GM12878 (cell line): Measurements from ENCODE around the gene IQCH. TPM values are rescaled to one million over a fixed set of nuclear protein-coding genes. Genes with fewer than 3 reads are reported as not detected.

Experiments used
- ATAC-seq: fragments of 200-7000 bp; cut with Tn5 transposase; 3 replicates; pipeline ENCODE4 v1.9.1; 2020; ENCODE audit warnings: mild to moderate bottlenecking, moderate library complexity
- BruUV-seq: library from RNA; stranded (reverse); fragments of 400-500 nt; replicated peaks from 2 replicates; lab custom pipeline; 2021; lab: Mats Ljungman, UMichigan
- CTCF ChIA-PET: fragments of 300-600 bp; sonication (Branson Sonifier 250); formaldehyde crosslinking; extraction: SDS; loops from one replicate; lab custom pipeline; 2021; ENCODE audit warnings: inconsistent platforms; lab: Yijun Ruan, JAX
- POLR2A ChIA-PET: fragments of 350-600 bp; formaldehyde crosslinking; extraction: SDS; loops from one replicate; lab custom pipeline; 2021; ENCODE audit warnings: inconsistent platforms; lab: Charles Lee
- RAD21 ChIA-PET: fragments of 300-600 bp; sonication (Branson Sonifier 250); formaldehyde crosslinking; loops from one replicate; lab custom pipeline; 2023; ENCODE audit warnings: antibody characterized with exemption; ENCODE audit not compliant: unreplicated experiment; lab: Charles Lee
- SMC1A ChIA-PET: fragments of 300-600 bp; sonication (Branson Sonifier 250); formaldehyde crosslinking; loops from one replicate; lab custom pipeline; 2023; ENCODE audit not compliant: unreplicated experiment, uncharacterized antibody; lab: Charles Lee
- DNase-seq: peaks from one replicate; pipeline ENCODE4 v3.0.0-alpha.2; 2011; ENCODE audit warnings: low read depth, low spot score
- FAIRE-seq: peaks from 3 replicates; lab custom pipeline; 2011; peaks lifted over from hg19 to GRCh38; lab: Jason Lieb, UNC
- H2AFZ ChIP-seq: 2 replicates; pipeline ENCODE4 v1.6.0; 2011; ENCODE audit warnings: low read depth, low read length, control low read depth; ENCODE audit not compliant: control insufficient read depth
- H3K27ac ChIP-seq: 2 replicates; pipeline ENCODE4 v1.5.1; 2011; ENCODE audit warnings: control low read depth; ENCODE audit not compliant: control insufficient read depth, insufficient read depth
- H3K27me3 ChIP-seq, 2 experiments: replicated peaks in 1 of 2; 2 replicates each; pipeline versions ENCODE4 v1.6.0 to v1.6.1; 2011; ENCODE audit warnings: low read length in 1 of 2; ENCODE audit not compliant: control insufficient read depth in 2 of 2, insufficient read depth in 2 of 2
- H3K36me3 ChIP-seq, 2 experiments: 2 replicates each; pipeline ENCODE4 v1.5.1; 2011; ENCODE audit warnings: low read length in 1 of 2; ENCODE audit not compliant: control insufficient read depth in 2 of 2, insufficient read depth in 2 of 2
- H3K4me1 ChIP-seq: 2 replicates; pipeline ENCODE4 v1.6.1; 2011; ENCODE audit warnings: mild to moderate bottlenecking, low read length, moderate library complexity, mixed read lengths; ENCODE audit not compliant: control insufficient read depth, insufficient read depth
- H3K4me2 ChIP-seq: 2 replicates; pipeline ENCODE4 v1.6.0; 2011; ENCODE audit warnings: control low read depth; ENCODE audit not compliant: control insufficient read depth, insufficient read depth
- H3K4me3 ChIP-seq: fragments of 200-600 bp; sonication (generic); 2 replicates; pipeline ENCODE4 v1.5.1; 2016
- H3K79me2 ChIP-seq: 2 replicates; pipeline ENCODE4 v1.6.0; 2011; ENCODE audit warnings: low read length; ENCODE audit not compliant: control insufficient read depth, insufficient read depth
- H3K9ac ChIP-seq: 2 replicates; pipeline ENCODE4 v1.8.0; 2011; ENCODE audit warnings: low read length, control low read depth, mixed read lengths; ENCODE audit not compliant: control insufficient read depth, insufficient read depth
- H3K9me3 ChIP-seq: replicated peaks from 3 replicates; pipeline ENCODE4 v1.5.1; 2011; ENCODE audit warnings: mild to moderate bottlenecking, low read length; ENCODE audit not compliant: control insufficient read depth, insufficient read depth
- H4K20me1 ChIP-seq: 2 replicates; pipeline ENCODE4 v1.6.0; 2011; ENCODE audit not compliant: control insufficient read depth, insufficient read depth
- CHD2 ChIP-seq: IDR thresholded peaks from 2 replicates; pipeline ENCODE4 v1.6.1; 2011; ENCODE audit warnings: low read depth, low read length, improper control_type of control experiment, borderline replicate concordance
- EZH2 ChIP-seq: IDR thresholded peaks from 2 replicates; pipeline ENCODE4 v1.6.1; 2012; ENCODE audit warnings: low read depth, mild to moderate bottlenecking, control low read depth, inconsistent platforms, low read length, borderline replicate concordance; ENCODE audit not compliant: control insufficient read depth
- MLLT1 ChIP-seq: fragments of 450-650 bp; IDR thresholded peaks from 2 replicates; pipeline ENCODE4 v1.6.1; 2016; ENCODE audit warnings: mild to moderate bottlenecking
- MTA2 ChIP-seq: fragments of 450-650 bp; IDR thresholded peaks from 2 replicates; pipeline ENCODE4 v1.6.1; 2016; ENCODE audit warnings: low read depth, mild to moderate bottlenecking, moderate library complexity
- SREBF1 ChIP-seq: IDR thresholded peaks from 2 replicates; pipeline ENCODE4 v1.6.1; 2012; ENCODE audit warnings: mild to moderate bottlenecking, low read length
- TCF12 ChIP-seq: IDR thresholded peaks from 2 replicates; pipeline ENCODE4 v1.6.1; 2011; ENCODE audit warnings: low read depth, mild to moderate bottlenecking, low read length
- YY1 ChIP-seq: IDR thresholded peaks from 2 replicates; pipeline ENCODE4 v1.6.1; 2011; ENCODE audit warnings: low read depth, mild to moderate bottlenecking, low read length
- ZBED1 ChIP-seq: IDR thresholded peaks from 2 replicates; pipeline ENCODE4 v1.6.1; 2016; ENCODE audit warnings: borderline replicate concordance
- ZNF592 ChIP-seq: fragments of 450-650 bp; IDR thresholded peaks from 2 replicates; pipeline ENCODE4 v1.6.1; 2017; ENCODE audit warnings: mild to moderate bottlenecking, moderate library complexity
- WGBS: methylation state at CpG from one replicate; pipeline ENCODE4 v1.1.6; 2016; ENCODE audit warnings: low lambda C conversion rate; ENCODE audit not compliant: insufficient replicate concordance, insufficient coverage; ENCODE audit errors: missing lambda C conversion rate; 5-methylcytosine and 5-hydroxymethylcytosine counted together
- in situ Hi-C: fragments of 300-500 bp; cut with MboI; formaldehyde crosslinking; loops from 9 replicates; pipeline ENCODE4 v1.14.3; 2018; ENCODE audit warnings: mixed read lengths
- intact Hi-C: fragments of 100-400 bp; cut with micrococcal nuclease; formaldehyde crosslinking; loops from one replicate; pipeline ENCODE4 v1.14.2; 2022; ENCODE audit not compliant: unreplicated experiment
- polyA plus RNA-seq, 11 experiments: library from polyadenylated mRNA; depleted of rRNA in 4 of 11; unstranded in 6 of 11; stranded (reverse) in 5 of 11; fragments of >200 nt; fragmentation: Nextera tagmentation in 4 of 11; fragmentation: Illumina TruSeq in 1 of 11; extraction: Ambion mirVana in 4 of 11; extraction: Trizol in 1 of 11; gene quantifications; 1 replicate in 1 of 11; 2 replicates in 10 of 11; pipeline versions ENCODE4 v1.2.1 to v1.2.3, GENCODE V29; 2011 to 2016; ENCODE audit warnings: inconsistent platforms in 2 of 11, missing spikeins in 2 of 11, low read depth in 1 of 11
- total RNA-seq, 4 experiments: library from RNA; depleted of rRNA in 3 of 4; stranded (reverse); fragments of >200 nt in 3 of 4; fragmentation: Illumina TruSeq in 1 of 4; extraction: Trizol in 1 of 4; gene quantifications; 2 replicates each; pipeline versions ENCODE4 v1.2.1 to v1.2.3, GENCODE V29; 2013 to 2021
- TF ChIP-seq, protein P1 (sequence below): IDR thresholded peaks from 2 replicates; pipeline ENCODE4 v1.6.1; 2012; ENCODE audit warnings: low read length, inconsistent platforms

Gene IQCH
- total and polyA plus RNA-seq, 10 of the 15 experiments (the other 5 are each of a cell fraction or from before 2014, with no cell fraction given), result 0.29 to 1.3 (median 0.99) TPM

GRCh38 chr15:67244971-67245478 lies 9.6 kb upstream of the IQCH start:
- no peaks in the 10 kb centered on the region for H4K20me1 ChIP-seq
- DNase-seq (no peak), FAIRE-seq (no peak), ATAC-seq (no peak)
- intact Hi-C loops, result loop anchor here (5.0 kb wide), 3 partner anchors 143 to 178 kb away; partner anchors contain the start of gene SMAD3
- ChIA-PET POLR2A (interaction anchor here (1.0 kb wide), 1 partner anchor 8 kb away, joined by 3 read pairs; no protein-coding TSS in a partner anchor), CTCF (no interaction called here), RAD21 (no interaction called here), SMC1A (no interaction called here)
- H3K27me3 ChIP-seq, result no peaks in the 10 kb centered on the region
- H3K9me3 ChIP-seq, result peaks cover 3% of the 10 kb centered on the region; the same call in 2 of the 3 replicates
- WGBS, result 100% methylated on average over 3 of the region's 3 CpGs
- H3K4me3 ChIP-seq, result no peak overlapping the region
- H2AFZ ChIP-seq, result no peak overlapping the region
- H3K27ac ChIP-seq, result no peak overlapping the region
- H3K9ac ChIP-seq, result no peak overlapping the region
- in situ Hi-C loops, result no loop called here
- peaks cover 13% of the 10 kb centered on the region for H3K79me2 ChIP-seq
- TF ChIP-seq, protein P1, sequence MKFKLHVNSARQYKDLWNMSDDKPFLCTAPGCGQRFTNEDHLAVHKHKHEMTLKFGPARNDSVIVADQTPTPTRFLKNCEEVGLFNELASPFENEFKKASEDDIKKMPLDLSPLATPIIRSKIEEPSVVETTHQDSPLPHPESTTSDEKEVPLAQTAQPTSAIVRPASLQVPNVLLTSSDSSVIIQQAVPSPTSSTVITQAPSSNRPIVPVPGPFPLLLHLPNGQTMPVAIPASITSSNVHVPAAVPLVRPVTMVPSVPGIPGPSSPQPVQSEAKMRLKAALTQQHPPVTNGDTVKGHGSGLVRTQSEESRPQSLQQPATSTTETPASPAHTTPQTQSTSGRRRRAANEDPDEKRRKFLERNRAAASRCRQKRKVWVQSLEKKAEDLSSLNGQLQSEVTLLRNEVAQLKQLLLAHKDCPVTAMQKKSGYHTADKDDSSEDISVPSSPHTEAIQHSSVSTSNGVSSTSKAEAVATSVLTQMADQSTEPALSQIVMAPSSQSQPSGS, result no peak
- TF ChIP-seq SREBF1 (no peak), EZH2 (no peak), TCF12 (no peak), CHD2 (no peak), MLLT1 (no peak), YY1 (no peak), ZBED1 (no peak), MTA2 (no peak), ZNF592 (no peak)
- H3K4me1 ChIP-seq, result peaks cover 25% of the 10 kb centered on the region
- no TSS peak for BruUV-seq
- peaks cover 0 to 4% of the 10 kb centered on the region in 2 experiments; a peak in 1 of 4 replicates for H3K36me3 ChIP-seq
- H3K4me2 ChIP-seq, result no peak overlapping the region
